GM21360 (cell line): ENCODE data around the gene CHERP.
"Not testable (repeated sequence)": the region's sequence is repeated elsewhere in the genome, so short reads cannot be mapped to it uniquely, and the experiment has no call there.

ENCODE experiments used
- ATAC-seq: cut with Tn5 transposase; IDR thresholded peaks from one replicate; pipeline ENCODE4 v1.9.1; 2021; ENCODE audit warnings: mild to moderate bottlenecking, moderate library complexity; ENCODE audit not compliant: unreplicated experiment

CHERP gene

GRCh38 chr19:16520986-16521624 is 21.1 kb downstream of the CHERP start:
- no peak for ATAC-seq

GRCh38 chr19:16520074-16520973 is 21.9 kb downstream of the CHERP start:
- ATAC-seq: no peak

- ATAC-seq: no peak
These were observed 23.0 kb downstream of the CHERP start for GRCh38 chr19:16519230-16519687.

- no peak for ATAC-seq
These were observed 23.6 kb downstream of the CHERP start for GRCh38 chr19:16518483-16519229.

GRCh38 chr19:16518061-16518460 is 24.2 kb downstream of the CHERP start:
- ATAC-seq: no peak

- no peak for ATAC-seq
These were observed 25.2 kb downstream of the CHERP start for GRCh38 chr19:16516923-16517610.

- no peak for ATAC-seq
These were observed 25.9 kb downstream of the CHERP start for GRCh38 chr19:16516381-16516780.

GRCh38 chr19:16514383-16515019 is 27.7 kb downstream of the CHERP start:
- no peak for ATAC-seq

- not testable (repeated sequence) for ATAC-seq
These were observed 29.6 kb downstream of the CHERP start for GRCh38 chr19:16512611-16513010.

- ATAC-seq: no peak
These were observed 32.8 kb downstream of the CHERP start for GRCh38 chr19:16509141-16510061.

- no peak for ATAC-seq
These were observed 33.7 kb downstream of the CHERP start for GRCh38 chr19:16508546-16508945.

GRCh38 chr19:16506961-16507360 is 35.3 kb downstream of the CHERP start:
- ATAC-seq: no peak

GRCh38 chr19:16506161-16506560 is 36.1 kb downstream of the CHERP start:
- not testable (repeated sequence) for ATAC-seq

- ATAC-seq: no peak
These were observed 38.0 kb downstream of the CHERP start for GRCh38 chr19:16504271-16504670.

- ATAC-seq: no peak
These were observed 44.4 kb downstream of the CHERP start for GRCh38 chr19:16497837-16498236.

- no peak for ATAC-seq
These were observed 45.2 kb downstream of the CHERP start for GRCh38 chr19:16497042-16497441.

GRCh38 chr19:16496613-16496983 is 45.6 kb downstream of the CHERP start:
- ATAC-seq: no peak

GRCh38 chr19:16495982-16496612 is 46.1 kb downstream of the CHERP start, which contains the start of the genes C19orf44 and CALR3:
Gene C19orf44, plus strand, starts transcription at chr19:16496394. Its CDS starts 4,399 bp downstream, at chr19:16500793.
Gene CALR3, minus strand, starts transcription at chr19:16496167. Its CDS starts 38 bp downstream, at chr19:16496129.
- peak; percentile 97 for ATAC-seq

GRCh38 chr19:16486476-16486875 is 55.8 kb downstream of the CHERP start:
- not testable (repeated sequence) for ATAC-seq
